ENCODE data around the gene MX1. TPM values are rescaled to one million over a fixed set of nuclear protein-coding genes. Genes with fewer than 3 reads are reported as not detected.

Gene MX1
- total and polyA plus RNA-seq, 2 of the 13 experiments (the other 11 are each of a cell fraction or from before 2014, with no cell fraction given): 2.6 to 5.8 TPM

DNA sequence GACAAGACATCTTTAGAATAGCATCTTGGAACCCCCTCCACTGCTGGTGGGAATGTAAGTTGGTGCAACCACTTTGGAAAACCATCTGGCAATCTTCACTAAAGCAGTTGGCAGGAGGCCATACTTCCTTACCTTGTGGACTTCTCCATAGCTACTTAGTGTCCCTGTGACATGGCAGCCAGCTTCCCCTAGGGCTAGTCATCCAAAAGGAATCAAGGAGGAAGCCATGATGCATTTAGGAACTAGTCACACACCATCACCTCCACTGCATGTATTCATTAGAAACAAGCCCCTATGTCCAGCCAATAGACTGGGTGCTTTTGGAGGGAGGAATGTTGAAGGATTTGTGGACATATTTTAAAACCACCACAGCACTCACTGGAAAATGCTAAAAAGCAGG is 44.3 kb upstream of the MX1 start:
- no peak overlapping the region for H3K9ac ChIP-seq (ENCODE audit: insufficient read depth, low read depth, low read length)
- no peaks in the 10 kb centered on the region for H3K79me2 ChIP-seq (ENCODE audit: insufficient read depth, low read length)
- no peak overlapping the region for H3K27ac ChIP-seq (ENCODE audit: extremely low read length, insufficient read depth, low read length)
- no peak for FAIRE-seq
- H4K20me1 ChIP-seq (ENCODE audit: insufficient read depth, low read length): no peaks in the 10 kb centered on the region
- in situ Hi-C loops (cut with HindIII; ENCODE audit: extremely low pct_ligation_motif_present, low pct_unique_long_range_greater_than_20kb) (no loop called here), intact Hi-C loops (cut with micrococcal nuclease; ENCODE audit: unreplicated experiment) (no loop called here)
- H3K9me3 ChIP-seq (ENCODE audit: low read length): no peaks in the 10 kb centered on the region
- BruUV-seq (replicated peaks): no TSS peak
- no peaks in the 10 kb centered on the region for H3K4me1 ChIP-seq (ENCODE audit: insufficient read depth, low read length)
- POLR2A ChIA-PET: no interaction called here
- H2AFZ ChIP-seq (ENCODE audit: low read length): no peak overlapping the region
- no peaks in the 10 kb centered on the region; a peak in 1 of 5 replicates for H3K27me3 ChIP-seq (ENCODE audit: control insufficient read depth in 1 of 2, insufficient read depth in 2 of 2, low read length in 2 of 2)
- no peak overlapping the region for H3K4me3 ChIP-seq (replicated peaks in 1 of 3; ENCODE audit: insufficient read depth in 1 of 3, low read depth in 2 of 3, low read length in 3 of 3)
- CTCF ChIA-PET (ENCODE audit: low intra/inter-chr PET ratio, low total read pairs): no interaction called here
- H3K36me3 ChIP-seq (replicated peaks in 1 of 2; ENCODE audit: control insufficient read depth in 1 of 2, insufficient read depth in 2 of 2, low read length in 2 of 2): peaks cover 11% of the 10 kb centered on the region in 2 experiments; a peak in 3 of 5 replicates
- no peak for ATAC-seq
- DNase-seq (ENCODE audit: low spot score): no peak
- no peak overlapping the region for H3K4me2 ChIP-seq (ENCODE audit: low read depth, low read length)
- TF ChIP-seq ETV5 (CRISPR knock-in tag; IDR thresholded peaks at IDR 0.05; ENCODE audit: borderline replicate concordance): no peak
- TF ChIP-seq ZNF224 (CRISPR knock-in tag; IDR thresholded peaks at IDR 0.05): no peak
- TF ChIP-seq, protein P1, sequence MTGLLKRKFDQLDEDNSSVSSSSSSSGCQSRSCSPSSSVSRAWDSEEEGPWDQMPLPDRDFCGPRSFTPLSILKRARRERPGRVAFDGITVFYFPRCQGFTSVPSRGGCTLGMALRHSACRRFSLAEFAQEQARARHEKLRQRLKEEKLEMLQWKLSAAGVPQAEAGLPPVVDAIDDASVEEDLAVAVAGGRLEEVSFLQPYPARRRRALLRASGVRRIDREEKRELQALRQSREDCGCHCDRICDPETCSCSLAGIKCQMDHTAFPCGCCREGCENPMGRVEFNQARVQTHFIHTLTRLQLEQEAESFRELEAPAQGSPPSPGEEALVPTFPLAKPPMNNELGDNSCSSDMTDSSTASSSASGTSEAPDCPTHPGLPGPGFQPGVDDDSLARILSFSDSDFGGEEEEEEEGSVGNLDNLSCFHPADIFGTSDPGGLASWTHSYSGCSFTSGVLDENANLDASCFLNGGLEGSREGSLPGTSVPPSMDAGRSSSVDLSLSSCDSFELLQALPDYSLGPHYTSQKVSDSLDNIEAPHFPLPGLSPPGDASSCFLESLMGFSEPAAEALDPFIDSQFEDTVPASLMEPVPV (CRISPR knock-in tag; IDR thresholded peaks at IDR 0.05): no peak
- TF ChIP-seq, protein P2, sequence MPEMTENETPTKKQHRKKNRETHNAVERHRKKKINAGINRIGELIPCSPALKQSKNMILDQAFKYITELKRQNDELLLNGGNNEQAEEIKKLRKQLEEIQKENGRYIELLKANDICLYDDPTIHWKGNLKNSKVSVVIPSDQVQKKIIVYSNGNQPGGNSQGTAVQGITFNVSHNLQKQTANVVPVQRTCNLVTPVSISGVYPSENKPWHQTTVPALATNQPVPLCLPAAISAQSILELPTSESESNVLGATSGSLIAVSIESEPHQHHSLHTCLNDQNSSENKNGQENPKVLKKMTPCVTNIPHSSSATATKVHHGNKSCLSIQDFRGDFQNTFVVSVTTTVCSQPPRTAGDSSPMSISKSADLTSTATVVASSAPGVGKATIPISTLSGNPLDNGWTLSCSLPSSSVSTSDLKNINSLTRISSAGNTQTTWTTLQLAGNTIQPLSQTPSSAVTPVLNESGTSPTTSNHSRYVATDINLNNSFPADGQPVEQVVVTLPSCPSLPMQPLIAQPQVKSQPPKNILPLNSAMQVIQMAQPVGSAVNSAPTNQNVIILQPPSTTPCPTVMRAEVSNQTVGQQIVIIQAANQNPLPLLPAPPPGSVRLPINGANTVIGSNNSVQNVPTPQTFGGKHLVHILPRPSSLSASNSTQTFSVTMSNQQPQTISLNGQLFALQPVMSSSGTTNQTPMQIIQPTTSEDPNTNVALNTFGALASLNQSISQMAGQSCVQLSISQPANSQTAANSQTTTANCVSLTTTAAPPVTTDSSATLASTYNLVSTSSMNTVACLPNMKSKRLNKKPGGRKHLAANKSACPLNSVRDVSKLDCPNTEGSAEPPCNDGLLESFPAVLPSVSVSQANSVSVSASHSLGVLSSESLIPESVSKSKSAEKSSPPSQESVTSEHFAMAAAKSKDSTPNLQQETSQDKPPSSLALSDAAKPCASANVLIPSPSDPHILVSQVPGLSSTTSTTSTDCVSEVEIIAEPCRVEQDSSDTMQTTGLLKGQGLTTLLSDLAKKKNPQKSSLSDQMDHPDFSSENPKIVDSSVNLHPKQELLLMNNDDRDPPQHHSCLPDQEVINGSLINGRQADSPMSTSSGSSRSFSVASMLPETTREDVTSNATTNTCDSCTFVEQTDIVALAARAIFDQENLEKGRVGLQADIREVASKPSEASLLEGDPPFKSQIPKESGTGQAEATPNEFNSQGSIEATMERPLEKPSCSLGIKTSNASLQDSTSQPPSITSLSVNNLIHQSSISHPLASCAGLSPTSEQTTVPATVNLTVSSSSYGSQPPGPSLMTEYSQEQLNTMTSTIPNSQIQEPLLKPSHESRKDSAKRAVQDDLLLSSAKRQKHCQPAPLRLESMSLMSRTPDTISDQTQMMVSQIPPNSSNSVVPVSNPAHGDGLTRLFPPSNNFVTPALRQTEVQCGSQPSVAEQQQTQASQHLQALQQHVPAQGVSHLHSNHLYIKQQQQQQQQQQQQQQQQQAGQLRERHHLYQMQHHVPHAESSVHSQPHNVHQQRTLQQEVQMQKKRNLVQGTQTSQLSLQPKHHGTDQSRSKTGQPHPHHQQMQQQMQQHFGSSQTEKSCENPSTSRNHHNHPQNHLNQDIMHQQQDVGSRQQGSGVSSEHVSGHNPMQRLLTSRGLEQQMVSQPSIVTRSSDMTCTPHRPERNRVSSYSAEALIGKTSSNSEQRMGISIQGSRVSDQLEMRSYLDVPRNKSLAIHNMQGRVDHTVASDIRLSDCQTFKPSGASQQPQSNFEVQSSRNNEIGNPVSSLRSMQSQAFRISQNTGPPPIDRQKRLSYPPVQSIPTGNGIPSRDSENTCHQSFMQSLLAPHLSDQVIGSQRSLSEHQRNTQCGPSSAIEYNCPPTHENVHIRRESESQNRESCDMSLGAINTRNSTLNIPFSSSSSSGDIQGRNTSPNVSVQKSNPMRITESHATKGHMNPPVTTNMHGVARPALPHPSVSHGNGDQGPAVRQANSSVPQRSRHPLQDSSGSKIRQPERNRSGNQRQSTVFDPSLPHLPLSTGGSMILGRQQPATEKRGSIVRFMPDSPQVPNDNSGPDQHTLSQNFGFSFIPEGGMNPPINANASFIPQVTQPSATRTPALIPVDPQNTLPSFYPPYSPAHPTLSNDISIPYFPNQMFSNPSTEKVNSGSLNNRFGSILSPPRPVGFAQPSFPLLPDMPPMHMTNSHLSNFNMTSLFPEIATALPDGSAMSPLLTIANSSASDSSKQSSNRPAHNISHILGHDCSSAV (CRISPR knock-in tag; IDR thresholded peaks at IDR 0.05; ENCODE audit: borderline replicate concordance): no peak
- TF ChIP-seq RORA (CRISPR knock-in tag; IDR thresholded peaks at IDR 0.05): no peak
- no peak for TF ChIP-seq HOXA9 (CRISPR knock-in tag; IDR thresholded peaks at IDR 0.05; ENCODE audit: borderline replicate concordance)
- TF ChIP-seq ATRX (CRISPR knock-in tag; IDR thresholded peaks at IDR 0.05; ENCODE audit: borderline replicate concordance): no peak
- TF ChIP-seq SNAI1 (CRISPR knock-in tag; IDR thresholded peaks at IDR 0.05; ENCODE audit: borderline replicate concordance): no peak
- TF ChIP-seq NKX3-1 (CRISPR knock-in tag; IDR thresholded peaks at IDR 0.05): no peak
- no peak for TF ChIP-seq ARID2 (CRISPR knock-in tag; IDR thresholded peaks at IDR 0.05; ENCODE audit: borderline replicate concordance)
- no peak for TF ChIP-seq ZSCAN31 (CRISPR knock-in tag; IDR thresholded peaks at IDR 0.05; ENCODE audit: low read depth)
- TF ChIP-seq ZNF619 (CRISPR knock-in tag; IDR thresholded peaks at IDR 0.05): no peak
- no peak for TF ChIP-seq FOSL1 (CRISPR knock-in tag; IDR thresholded peaks at IDR 0.05; ENCODE audit: borderline replicate concordance)
- no peak for TF ChIP-seq NFATC3 (CRISPR knock-in tag; IDR thresholded peaks at IDR 0.05)
- no peak for TF ChIP-seq AGO2 (optimal IDR thresholded peaks at IDR 0.05; ENCODE audit: low read depth, low read length)
- TF ChIP-seq RARG (CRISPR knock-in tag; IDR thresholded peaks at IDR 0.05; ENCODE audit: low read depth): no peak
- TF ChIP-seq REL (CRISPR knock-in tag; conservative IDR thresholded peaks at IDR 0.05): no peak

Data from HepG2 (cell line).